Neural progenitor cell (in vitro differentiated cells): Measurements from ENCODE around the gene THOC5. TPM values are rescaled to one million over a fixed set of nuclear protein-coding genes. Genes with fewer than 3 reads are reported as not detected.

ENCODE experiments used
- DNase-seq: peaks from one replicate; pipeline ENCODE4 v3.0.0-alpha.2; 2016; ENCODE audit warnings: low spot score
- H2AFZ ChIP-seq: fragments of 200-600 bp; sonication (generic); replicated peaks from 2 replicates; pipeline ENCODE4 v1.6.1; 2016; ENCODE audit warnings: antibody characterized with exemption
- H3F3A ChIP-seq: fragments of 200-600 bp; sonication (generic); 2 replicates; pipeline ENCODE4 v1.6.1; 2016; ENCODE audit warnings: antibody characterized with exemption, low read depth
- H3K27ac ChIP-seq: fragments of 200-600 bp; sonication (generic); 2 replicates; pipeline ENCODE4 v1.5.1; 2016; ENCODE audit warnings: mild to moderate bottlenecking
- H3K27me3 ChIP-seq: fragments of 200-600 bp; sonication (generic); 2 replicates; pipeline ENCODE4 v1.6.1; 2016; ENCODE audit warnings: mild to moderate bottlenecking, moderate library complexity
- H3K36me3 ChIP-seq: fragments of 200-600 bp; sonication (generic); 2 replicates; pipeline ENCODE4 v1.5.1; 2016
- H3K4me1 ChIP-seq: fragments of 200-600 bp; sonication (generic); 2 replicates; pipeline ENCODE4 v1.6.1; 2016; ENCODE audit warnings: mixed run types
- H3K4me2 ChIP-seq: fragments of 200-600 bp; sonication (generic); 2 replicates; pipeline ENCODE4 v1.6.1; 2016
- H3K4me3 ChIP-seq: fragments of 200-600 bp; sonication (generic); 2 replicates; pipeline ENCODE4 v1.5.1; 2016
- H3K79me2 ChIP-seq: fragments of 200-600 bp; sonication (generic); 2 replicates; pipeline ENCODE4 v1.6.1; 2016; ENCODE audit warnings: low read depth
- H3K9ac ChIP-seq: fragments of 200-600 bp; sonication (generic); 2 replicates; pipeline ENCODE4 v1.6.1; 2016
- H3K9me3 ChIP-seq: fragments of 200-600 bp; sonication (generic); 2 replicates; pipeline ENCODE4 v1.5.1; 2016; ENCODE audit warnings: low read depth
- H4K20me1 ChIP-seq: fragments of 200-600 bp; sonication (generic); 2 replicates; pipeline ENCODE4 v1.6.1; 2016; ENCODE audit warnings: low read depth
- H3K27ac Mint-ChIP-seq: 3 replicates; pipeline ENCODE4 v1.8.0; 2021; ENCODE audit warnings: mixed read lengths
- H3K27me3 Mint-ChIP-seq: 2 replicates; pipeline ENCODE4 v1.8.0; 2022; ENCODE audit warnings: low read depth, mild to moderate bottlenecking, inconsistent platforms, moderate library complexity, mixed read lengths; ENCODE audit not compliant: insufficient read depth
- H3K36me3 Mint-ChIP-seq: 3 replicates; pipeline ENCODE4 v1.8.0; 2021; ENCODE audit warnings: mixed read lengths
- H3K4me1 Mint-ChIP-seq: 3 replicates; pipeline ENCODE4 v1.8.0; 2021; ENCODE audit warnings: mixed read lengths
- H3K4me3 Mint-ChIP-seq: 3 replicates; pipeline ENCODE4 v1.8.0; 2021; ENCODE audit warnings: mild to moderate bottlenecking, moderate library complexity, mixed read lengths
- H3K9me3 Mint-ChIP-seq: 3 replicates; pipeline ENCODE4 v1.8.0; 2020; ENCODE audit warnings: mixed read lengths
- CTCF ChIP-seq: fragments of 200-600 bp; sonication (generic); IDR thresholded peaks from 2 replicates; pipeline ENCODE4 v1.5.1; 2017; ENCODE audit warnings: antibody characterized with exemption, mild to moderate bottlenecking
- EZH2 ChIP-seq: fragments of 200-600 bp; sonication (generic); IDR thresholded peaks from 2 replicates; pipeline ENCODE4 v1.6.1; 2017; ENCODE audit warnings: antibody characterized with exemption, mild to moderate bottlenecking, moderate library complexity
- EZH2phosphoT487 ChIP-seq: fragments of 200-600 bp; sonication (generic); IDR thresholded peaks from 2 replicates; pipeline ENCODE4 v1.6.1; 2017; ENCODE audit warnings: antibody characterized with exemption
- total RNA-seq: library from RNA; depleted of rRNA; stranded (reverse); fragments of >200 nt; gene quantifications from 2 replicates; pipeline ENCODE4 v1.2.3, GENCODE V29; 2015; ENCODE audit warnings: low replicate concordance

The THOC5 gene
- total RNA-seq, 1 donor from 2014 or later, result 42.9 TPM

- Histone ChIP-seq H4K20me1 (no peaks in the 10 kb centered on the region), H2AFZ (no peak overlapping the region), H3K36me3 (no peaks in the 10 kb centered on the region), H3K4me1 (no peaks in the 10 kb centered on the region), H3K79me2 (no peaks in the 10 kb centered on the region), H3F3A (no peaks in the 10 kb centered on the region), H3K27me3 (no peaks in the 10 kb centered on the region), H3K27ac (no peak overlapping the region), H3K9me3 (no peaks in the 10 kb centered on the region), H3K4me2 (no peak overlapping the region), H3K4me3 (no peak overlapping the region), H3K9ac (no peak overlapping the region)
- H3K36me3 Mint-ChIP-seq, result peaks cover 34% of the 10 kb centered on the region
- H3K27ac Mint-ChIP-seq, result no peak overlapping the region
- peaks cover 4% of the 10 kb centered on the region for H3K27me3 Mint-ChIP-seq
- no peaks in the 10 kb centered on the region for H3K9me3 Mint-ChIP-seq
- no peak for DNase-seq
- TF ChIP-seq CTCF (no peak), EZH2phosphoT487 (no peak), EZH2 (no peak)
- no peaks in the 10 kb centered on the region for H3K4me1 Mint-ChIP-seq
- no peak overlapping the region for H3K4me3 Mint-ChIP-seq
Measured at GRCh38 chr22:29520851-29521250, 32.7 kb downstream of the THOC5 start.

GRCh38 chr22:29519996-29520395 is 33.6 kb downstream of the THOC5 start:
- no peaks in the 10 kb centered on the region for H3K9me3 ChIP-seq
- H3K9ac ChIP-seq, result no peak overlapping the region
- no peak overlapping the region for H3K4me3 ChIP-seq
- no peak overlapping the region for H3K27ac ChIP-seq
- no peak for DNase-seq
- no peaks in the 10 kb centered on the region for H3K79me2 ChIP-seq
- no peak for TF ChIP-seq EZH2phosphoT487
- no peak for TF ChIP-seq CTCF
- TF ChIP-seq EZH2, result no peak
- H3K4me1 Mint-ChIP-seq, result no peaks in the 10 kb centered on the region
- H3F3A ChIP-seq, result no peaks in the 10 kb centered on the region
- no peaks in the 10 kb centered on the region for H3K27me3 ChIP-seq
- H3K4me2 ChIP-seq, result no peak overlapping the region
- no peaks in the 10 kb centered on the region for H3K4me1 ChIP-seq
- no peaks in the 10 kb centered on the region for H4K20me1 ChIP-seq
- H3K4me3 Mint-ChIP-seq, result no peak overlapping the region
- no peak overlapping the region for H2AFZ ChIP-seq
- H3K9me3 Mint-ChIP-seq, result no peaks in the 10 kb centered on the region
- H3K36me3 ChIP-seq, result no peaks in the 10 kb centered on the region
- H3K36me3 Mint-ChIP-seq, result peaks cover 33% of the 10 kb centered on the region
- no peak overlapping the region for H3K27ac Mint-ChIP-seq
- peaks cover 4% of the 10 kb centered on the region for H3K27me3 Mint-ChIP-seq

- H3K36me3 Mint-ChIP-seq, result peaks cover 27% of the 10 kb centered on the region
- H3K27me3 Mint-ChIP-seq, result peaks cover 4% of the 10 kb centered on the region
- Histone ChIP-seq H3K36me3 (no peaks in the 10 kb centered on the region), H3K27me3 (no peaks in the 10 kb centered on the region), H4K20me1 (no peaks in the 10 kb centered on the region), H3F3A (no peaks in the 10 kb centered on the region), H2AFZ (no peak overlapping the region), H3K4me1 (no peaks in the 10 kb centered on the region), H3K4me3 (no peak overlapping the region), H3K79me2 (no peaks in the 10 kb centered on the region), H3K9me3 (no peaks in the 10 kb centered on the region), H3K27ac (no peak overlapping the region), H3K9ac (no peak overlapping the region), H3K4me2 (no peak overlapping the region)
- no peaks in the 10 kb centered on the region for H3K4me1 Mint-ChIP-seq
- DNase-seq, result no peak
- H3K27ac Mint-ChIP-seq, result no peak overlapping the region
- TF ChIP-seq EZH2phosphoT487 (no peak), EZH2 (no peak), CTCF (no peak)
- H3K4me3 Mint-ChIP-seq, result no peak overlapping the region
- H3K9me3 Mint-ChIP-seq, result no peaks in the 10 kb centered on the region
Measured at GRCh38 chr22:29518427-29518826, 35.1 kb downstream of the THOC5 start.
